ENCODE results near the gene WWOX. TPM values are rescaled to one million over a fixed set of nuclear protein-coding genes. Genes with fewer than 3 reads are reported as not detected.

The WWOX gene
- total RNA-seq, 1 donor from 2014 or later = 12.6 TPM

- TF ChIP-seq, protein P1, sequence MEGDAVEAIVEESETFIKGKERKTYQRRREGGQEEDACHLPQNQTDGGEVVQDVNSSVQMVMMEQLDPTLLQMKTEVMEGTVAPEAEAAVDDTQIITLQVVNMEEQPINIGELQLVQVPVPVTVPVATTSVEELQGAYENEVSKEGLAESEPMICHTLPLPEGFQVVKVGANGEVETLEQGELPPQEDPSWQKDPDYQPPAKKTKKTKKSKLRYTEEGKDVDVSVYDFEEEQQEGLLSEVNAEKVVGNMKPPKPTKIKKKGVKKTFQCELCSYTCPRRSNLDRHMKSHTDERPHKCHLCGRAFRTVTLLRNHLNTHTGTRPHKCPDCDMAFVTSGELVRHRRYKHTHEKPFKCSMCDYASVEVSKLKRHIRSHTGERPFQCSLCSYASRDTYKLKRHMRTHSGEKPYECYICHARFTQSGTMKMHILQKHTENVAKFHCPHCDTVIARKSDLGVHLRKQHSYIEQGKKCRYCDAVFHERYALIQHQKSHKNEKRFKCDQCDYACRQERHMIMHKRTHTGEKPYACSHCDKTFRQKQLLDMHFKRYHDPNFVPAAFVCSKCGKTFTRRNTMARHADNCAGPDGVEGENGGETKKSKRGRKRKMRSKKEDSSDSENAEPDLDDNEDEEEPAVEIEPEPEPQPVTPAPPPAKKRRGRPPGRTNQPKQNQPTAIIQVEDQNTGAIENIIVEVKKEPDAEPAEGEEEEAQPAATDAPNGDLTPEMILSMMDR (IDR thresholded peaks at IDR 0.05; ENCODE audit: insufficient read depth, low read length, severe bottlenecking) = no peak
- no peak for FAIRE-seq
These were observed 542.0 kb downstream of the WWOX start for GRCh38 chr16:78641433-78641832.

DNA sequence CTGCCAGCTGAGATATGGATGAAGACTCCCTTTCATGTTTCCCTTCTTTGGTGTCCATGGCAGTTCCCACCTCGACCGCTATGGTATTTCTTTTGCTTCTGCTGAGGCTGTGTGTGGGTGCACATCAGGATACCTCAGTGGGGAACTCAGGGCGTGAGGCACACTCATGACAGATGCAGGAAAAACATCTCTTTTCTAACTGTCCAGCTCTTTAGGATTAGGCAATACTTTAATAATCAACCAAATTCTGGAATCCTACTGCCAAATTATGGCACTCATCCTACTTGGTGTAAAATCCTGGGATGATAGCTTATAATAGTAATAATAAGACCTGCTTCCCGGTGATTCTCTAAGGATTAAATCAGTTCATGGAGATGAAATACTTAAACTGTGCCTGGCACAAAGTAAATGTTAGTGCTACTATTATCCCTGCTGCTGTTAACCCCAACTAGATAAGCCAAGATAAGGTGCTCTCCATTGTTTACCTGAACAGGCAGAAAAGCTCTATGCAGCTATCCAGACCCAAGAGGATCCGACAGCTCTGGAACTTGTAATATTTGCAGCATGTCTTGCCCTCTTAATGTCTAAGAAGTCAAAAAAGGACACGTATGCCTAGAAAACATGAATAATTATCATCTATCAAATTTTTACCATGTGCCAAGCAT lies 543.3 kb downstream of the WWOX start:
- FAIRE-seq (no peak), DNase-seq (ENCODE audit: low read depth) (no peak)
- TF ChIP-seq, protein P1 (IDR thresholded peaks at IDR 0.05; ENCODE audit: insufficient read depth, low read length, severe bottlenecking) = no peak
- Histone ChIP-seq H3K27me3 (ENCODE audit: control insufficient read depth, insufficient read depth, low read length) (no peaks in the 10 kb centered on the region), H3K36me3 (ENCODE audit: control insufficient read depth, insufficient read depth, low read length) (no peaks in the 10 kb centered on the region), H3K4me3 (ENCODE audit: low read depth, low read length) (no peak overlapping the region)

More at GRCh38 chr16:78641433-78641832, 542.0 kb downstream of the WWOX start:
- Histone ChIP-seq H3K4me3 (ENCODE audit: low read depth, low read length) (no peak overlapping the region), H3K36me3 (ENCODE audit: control insufficient read depth, insufficient read depth, low read length) (no peaks in the 10 kb centered on the region), H3K27me3 (ENCODE audit: control insufficient read depth, insufficient read depth, low read length) (no peaks in the 10 kb centered on the region)
- DNase-seq (ENCODE audit: low read depth) = no peak

DNA sequence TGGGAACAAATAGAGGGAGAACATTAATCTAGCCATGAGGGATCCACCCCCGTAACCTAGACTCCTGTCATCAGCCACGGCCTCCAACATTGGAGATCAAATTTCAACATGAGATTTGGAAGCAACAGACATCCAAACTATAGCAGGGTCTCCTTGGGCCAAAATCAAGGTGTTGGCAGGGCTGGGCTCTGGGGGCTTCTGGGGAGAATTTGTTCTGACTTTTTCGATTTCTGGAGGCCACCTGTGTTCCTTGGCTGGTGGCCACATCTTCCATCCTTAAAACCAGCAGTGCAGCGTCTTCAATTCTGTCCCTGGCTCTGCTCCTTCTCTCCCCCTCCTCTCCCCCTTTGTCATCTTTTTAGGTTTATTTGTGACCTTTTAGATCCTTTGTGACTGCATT lies 546.2 kb downstream of the WWOX start:
- Histone ChIP-seq H3K4me3 (ENCODE audit: low read depth, low read length) (no peak overlapping the region), H3K36me3 (ENCODE audit: control insufficient read depth, insufficient read depth, low read length) (no peaks in the 10 kb centered on the region), H3K27me3 (ENCODE audit: control insufficient read depth, insufficient read depth, low read length) (no peaks in the 10 kb centered on the region)
- TF ChIP-seq, protein P1 (IDR thresholded peaks at IDR 0.05; ENCODE audit: insufficient read depth, low read length, severe bottlenecking) = no peak
- DNase-seq (ENCODE audit: low read depth) (no peak), FAIRE-seq (no peak)

GRCh38 chr16:78647019-78647418 lies 547.6 kb downstream of the WWOX start:
- FAIRE-seq (no peak), DNase-seq (ENCODE audit: low read depth) (no peak)
- TF ChIP-seq, protein P1 (IDR thresholded peaks at IDR 0.05; ENCODE audit: insufficient read depth, low read length, severe bottlenecking) = no peak
- Histone ChIP-seq H3K27me3 (ENCODE audit: control insufficient read depth, insufficient read depth, low read length) (no peaks in the 10 kb centered on the region), H3K36me3 (ENCODE audit: control insufficient read depth, insufficient read depth, low read length) (no peaks in the 10 kb centered on the region), H3K4me3 (ENCODE audit: low read depth, low read length) (no peak overlapping the region)

GRCh38 chr16:78647491-78647890 lies 548.0 kb downstream of the WWOX start:
- DNase-seq (ENCODE audit: low read depth) (no peak), FAIRE-seq (no peak)
- Histone ChIP-seq H3K27me3 (ENCODE audit: control insufficient read depth, insufficient read depth, low read length) (no peaks in the 10 kb centered on the region), H3K4me3 (ENCODE audit: low read depth, low read length) (no peak overlapping the region), H3K36me3 (ENCODE audit: control insufficient read depth, insufficient read depth, low read length) (no peaks in the 10 kb centered on the region)
- TF ChIP-seq, protein P1 (IDR thresholded peaks at IDR 0.05; ENCODE audit: insufficient read depth, low read length, severe bottlenecking) = no peak

DNA sequence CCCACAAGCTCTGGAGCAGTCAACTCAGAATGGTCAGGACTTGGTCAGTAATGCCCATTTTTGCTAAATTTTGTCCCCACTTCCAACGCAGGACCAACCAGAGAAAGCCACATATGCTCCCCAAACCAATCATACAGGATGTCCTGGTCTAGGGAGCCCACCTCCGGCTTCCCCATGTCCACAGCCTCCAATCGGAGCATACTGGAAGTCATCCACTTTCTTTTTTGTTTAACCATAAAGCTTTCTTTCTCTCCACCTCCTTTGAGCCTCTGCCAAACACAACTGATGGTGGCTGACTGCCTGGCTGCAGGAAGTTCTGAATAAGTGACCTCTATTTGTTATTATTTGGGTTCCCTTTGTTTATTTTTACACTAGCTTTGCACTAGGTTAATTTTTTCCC lies 549.1 kb downstream of the WWOX start:
- FAIRE-seq (no peak), DNase-seq (ENCODE audit: low read depth) (no peak)
- Histone ChIP-seq H3K4me3 (ENCODE audit: low read depth, low read length) (no peak overlapping the region), H3K27me3 (ENCODE audit: control insufficient read depth, insufficient read depth, low read length) (no peaks in the 10 kb centered on the region), H3K36me3 (ENCODE audit: control insufficient read depth, insufficient read depth, low read length) (no peaks in the 10 kb centered on the region)
- TF ChIP-seq, protein P1 (IDR thresholded peaks at IDR 0.05; ENCODE audit: insufficient read depth, low read length, severe bottlenecking) = no peak

Data from bronchial epithelial cell (primary cell).